ENCODE measurements around the gene CWC22.
"Not testable (repeated sequence)": the region's sequence is repeated elsewhere in the genome, so short reads cannot be mapped to it uniquely, and the experiment has no call there.

CWC22 gene

DNA sequence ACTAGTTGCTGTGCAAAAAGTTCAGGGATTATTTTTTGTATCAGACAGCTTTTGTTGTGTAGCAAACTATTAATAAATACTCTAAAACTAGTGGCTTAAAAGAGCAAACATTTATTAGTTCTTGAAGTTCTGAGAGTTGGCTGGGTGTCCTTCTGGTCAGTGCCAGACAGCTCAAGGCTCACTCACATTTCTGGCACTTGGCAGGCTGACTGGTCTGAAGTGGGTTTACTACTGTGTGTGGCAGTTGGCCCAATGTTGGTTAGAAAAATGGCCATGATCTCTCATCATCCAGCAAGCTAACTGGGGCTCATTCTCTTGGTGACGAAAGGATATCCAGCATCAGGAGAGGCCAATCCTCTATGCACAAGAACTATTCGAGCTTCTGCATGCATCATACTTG, 74.3 kb downstream of the CWC22 start:
- DNase-seq (ENCODE audit: extremely low read depth, low read depth) = no peak
- H3K4me3 ChIP-seq (replicated peaks; ENCODE audit: low read depth, low read length) = no peak overlapping the region
- TF ChIP-seq CTCF (IDR thresholded peaks at IDR 0.05; ENCODE audit: low read depth, low read length, missing control alignments) = no peak

- H3K4me3 ChIP-seq (replicated peaks; ENCODE audit: low read depth, low read length) = no peak overlapping the region
- no peak for DNase-seq (ENCODE audit: extremely low read depth, low read depth)
- no peak for TF ChIP-seq CTCF (IDR thresholded peaks at IDR 0.05; ENCODE audit: low read depth, low read length, missing control alignments)
These were observed 75.6 kb downstream of the CWC22 start for GRCh38 chr2:179931502-179931901.

DNA sequence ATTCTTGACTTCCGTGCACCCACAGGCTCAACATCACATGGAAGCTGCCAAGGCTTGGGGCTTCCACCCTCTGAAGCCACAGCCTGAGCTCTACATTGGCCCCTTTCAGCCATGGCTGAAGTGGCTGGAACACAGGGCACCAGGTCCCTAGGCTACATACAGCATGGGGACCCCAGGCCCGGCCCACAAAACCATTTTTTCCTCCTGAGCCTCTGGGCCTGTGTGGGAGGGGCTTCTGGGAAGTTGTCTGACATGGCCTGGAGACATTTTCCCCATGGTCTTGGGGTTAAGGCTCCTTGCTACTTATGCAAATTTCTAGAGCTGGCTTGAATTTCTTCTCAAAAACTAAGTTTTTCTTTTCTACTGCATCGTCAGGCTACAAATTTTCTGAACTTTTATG, 77.1 kb downstream of the CWC22 start:
- not testable (repeated sequence) for H3K4me3 ChIP-seq (replicated peaks; ENCODE audit: low read depth, low read length); DNase-seq (ENCODE audit: extremely low read depth, low read depth)

GRCh38 chr2:179927041-179927440, 80.1 kb downstream of the CWC22 start:
- no peak for DNase-seq (ENCODE audit: extremely low read depth, low read depth)
- no peak for TF ChIP-seq CTCF (IDR thresholded peaks at IDR 0.05; ENCODE audit: low read depth, low read length, missing control alignments)
- H3K4me3 ChIP-seq (replicated peaks; ENCODE audit: low read depth, low read length) = no peak overlapping the region

DNA sequence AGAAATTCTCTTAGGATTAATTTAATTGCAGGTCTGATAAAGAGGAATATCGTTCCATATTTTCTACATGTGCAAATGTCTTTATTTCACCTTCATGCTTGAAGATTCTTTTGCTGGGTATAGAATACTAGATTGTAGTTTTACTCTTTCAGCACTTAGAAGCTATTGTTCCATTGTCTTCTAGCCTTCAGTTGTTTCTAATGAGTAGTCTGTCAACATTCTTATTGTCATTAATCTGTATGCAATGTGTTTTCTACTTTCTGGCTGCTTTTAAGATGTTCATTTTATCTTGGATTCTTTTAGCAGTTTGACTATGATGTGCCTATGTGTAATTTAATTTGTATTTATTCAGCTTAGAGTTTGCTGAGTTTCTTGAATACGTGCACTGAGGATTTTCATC, 81.4 kb downstream of the CWC22 start:
- no peak for DNase-seq (ENCODE audit: extremely low read depth, low read depth)
- TF ChIP-seq CTCF (IDR thresholded peaks at IDR 0.05; ENCODE audit: low read depth, low read length, missing control alignments) = no peak
- no peak overlapping the region for H3K4me3 ChIP-seq (replicated peaks; ENCODE audit: low read depth, low read length)

DNA sequence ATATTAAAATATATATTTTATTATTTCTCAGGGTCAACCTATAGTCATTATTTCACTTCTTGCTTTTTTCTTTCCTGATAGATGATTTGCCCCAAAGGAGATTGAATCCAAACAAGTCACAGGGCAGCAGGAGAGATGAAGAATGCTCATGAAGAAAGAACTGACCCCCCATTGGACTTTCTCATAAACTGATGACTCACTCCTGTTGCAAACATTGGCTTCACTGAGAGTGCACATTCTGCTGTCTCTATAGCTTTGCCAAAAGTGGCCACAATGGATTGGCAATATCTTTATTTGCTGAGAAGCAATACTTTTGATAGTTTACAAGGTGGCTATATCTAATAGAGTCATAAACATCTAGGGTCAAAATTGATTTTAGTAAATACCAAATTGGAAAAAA, 89.8 kb downstream of the CWC22 start:
- no peak for DNase-seq (ENCODE audit: extremely low read depth, low read depth)
- H3K4me3 ChIP-seq (replicated peaks; ENCODE audit: low read depth, low read length) = no peak overlapping the region
- TF ChIP-seq CTCF (IDR thresholded peaks at IDR 0.05; ENCODE audit: low read depth, low read length, missing control alignments) = no peak

GRCh38 chr2:179915395-179915992, 91.6 kb downstream of the CWC22 start:
- TF ChIP-seq CTCF (IDR thresholded peaks at IDR 0.05; ENCODE audit: low read depth, low read length, missing control alignments) = no peak
- no peak overlapping the region for H3K4me3 ChIP-seq (replicated peaks; ENCODE audit: low read depth, low read length)

More at GRCh38 chr2:179915395-179915992, 91.6 kb downstream of the CWC22 start:
- no peak for DNase-seq (ENCODE audit: extremely low read depth, low read depth)
